ENCODE measurements around the gene SYNM.
"Not testable (repeated sequence)": the region's sequence is repeated elsewhere in the genome, so short reads cannot be mapped to it uniquely, and the experiment has no call there.

SYNM gene

GRCh38 chr15:99104788-99105513 is at the start of gene SYNM:
TSS of gene SYNM (plus strand) at chr15:99105080. CDS start at chr15:99105200, 120 bp downstream.
- DNase-seq (ENCODE audit: low read depth in 2 of 2) = no peak

GRCh38 chr15:99055555-99056134 is 49.2 kb upstream of the SYNM start:
- DNase-seq (ENCODE audit: low read depth in 2 of 2) = no peak

- DNase-seq (ENCODE audit: low read depth in 2 of 2) = no peak
These were observed 47.9 kb upstream of the SYNM start for GRCh38 chr15:99057020-99057419.

- no peak for DNase-seq (ENCODE audit: low read depth in 2 of 2)
These were observed 47.0 kb upstream of the SYNM start for GRCh38 chr15:99057697-99058420.

- DNase-seq (ENCODE audit: low read depth in 2 of 2) = no peak
These were observed 46.4 kb upstream of the SYNM start for GRCh38 chr15:99058421-99058870.

GRCh38 chr15:99059010-99059981 is 45.6 kb upstream of the SYNM start:
- DNase-seq (ENCODE audit: low read depth in 2 of 2) = no peak

- not testable (repeated sequence) for DNase-seq (ENCODE audit: low read depth in 2 of 2)
These were observed 44.7 kb upstream of the SYNM start for GRCh38 chr15:99060186-99060585.

GRCh38 chr15:99062226-99062625 is 42.7 kb upstream of the SYNM start:
- DNase-seq (ENCODE audit: low read depth in 2 of 2) = no peak

- no peak for DNase-seq (ENCODE audit: low read depth in 2 of 2)
These were observed 36.7 kb upstream of the SYNM start for GRCh38 chr15:99068186-99068585.

GRCh38 chr15:99070208-99070607 is 34.7 kb upstream of the SYNM start:
- DNase-seq (ENCODE audit: low read depth in 2 of 2) = no peak

- DNase-seq (ENCODE audit: low read depth in 2 of 2) = no peak
These were observed 33.7 kb upstream of the SYNM start for GRCh38 chr15:99071091-99071680.

- no peak for DNase-seq (ENCODE audit: low read depth in 2 of 2)
These were observed 31.7 kb upstream of the SYNM start for GRCh38 chr15:99073008-99073717.

- DNase-seq (ENCODE audit: low read depth in 2 of 2) = no peak
These were observed 30.4 kb upstream of the SYNM start for GRCh38 chr15:99074446-99074845.

GRCh38 chr15:99075059-99075652 is 29.7 kb upstream of the SYNM start:
- DNase-seq (ENCODE audit: low read depth in 2 of 2) = not testable (repeated sequence)

GRCh38 chr15:99076109-99076508 is 28.8 kb upstream of the SYNM start:
- DNase-seq (ENCODE audit: low read depth in 2 of 2) = no peak

GRCh38 chr15:99076555-99077308 is 28.1 kb upstream of the SYNM start:
- DNase-seq (ENCODE audit: low read depth in 2 of 2) = no peak

GRCh38 chr15:99082798-99083197 is 22.1 kb upstream of the SYNM start:
- no peak for DNase-seq (ENCODE audit: low read depth in 2 of 2)

GRCh38 chr15:99084965-99085364 is 19.9 kb upstream of the SYNM start:
- DNase-seq (ENCODE audit: low read depth in 2 of 2) = no peak

All from stimulated activated CD4-positive, alpha-beta T cell treated with anti-CD3 and anti-CD28 coated beads, Interleukin-1b, Interleukin-23, amount 100 ng/mL, for 1 hour (primary cell).